HG03432 (cell line): ENCODE measurements around the gene OR51A4.
"Not testable (repeated sequence)": the region's sequence is repeated elsewhere in the genome, so short reads cannot be mapped to it uniquely, and the experiment has no call there.

ENCODE experiments used
- ATAC-seq: cut with Tn5 transposase; IDR thresholded peaks from one replicate; pipeline ENCODE4 v1.9.1; 2021; ENCODE audit warnings: mild to moderate bottlenecking, moderate library complexity; ENCODE audit not compliant: unreplicated experiment

OR51A4 gene

GRCh38 chr11:4947505-4947904 lies at the start of gene OR51A4:
TSS of gene OR51A4 (minus strand) at chr11:4947605. CDS start at chr11:4947100, 505 bp downstream.
- ATAC-seq, result no peak

GRCh38 chr11:4994551-4994950 lies 47.1 kb upstream of the OR51A4 start, which contains the start of gene OR51L1:
TSS of gene OR51L1 (plus strand) at chr11:4994851. CDS start at chr11:4998983, 4,132 bp downstream.
- no peak for ATAC-seq

GRCh38 chr11:4991060-4991459 lies 43.7 kb upstream of the OR51A4 start:
- ATAC-seq, result no peak

GRCh38 chr11:4983841-4984240 lies 36.4 kb upstream of the OR51A4 start:
- ATAC-seq, result no peak

- ATAC-seq, result no peak
Measured at GRCh38 chr11:4982678-4983077, 35.3 kb upstream of the OR51A4 start.

- no peak for ATAC-seq
Measured at GRCh38 chr11:4979036-4979435, 31.6 kb upstream of the OR51A4 start.

GRCh38 chr11:4975436-4975835 lies 28.0 kb upstream of the OR51A4 start:
- ATAC-seq, result no peak

- no peak for ATAC-seq
Measured at GRCh38 chr11:4962816-4963215, 15.4 kb upstream of the OR51A4 start.

GRCh38 chr11:4960877-4961276 lies 13.5 kb upstream of the OR51A4 start:
- no peak for ATAC-seq

GRCh38 chr11:4957396-4957795 lies 10.0 kb upstream of the OR51A4 start:
- ATAC-seq, result no peak

GRCh38 chr11:4955613-4956012 lies 8.2 kb upstream of the OR51A4 start, which contains the start of gene OR51A2:
TSS of gene OR51A2 (minus strand) at chr11:4955713. CDS start at chr11:4955713, 0 bp downstream.
- not testable (repeated sequence) for ATAC-seq

GRCh38 chr11:4936745-4937144 lies 10.7 kb downstream of the OR51A4 start:
- no peak for ATAC-seq

GRCh38 chr11:4932751-4933150 lies 14.7 kb downstream of the OR51A4 start:
- no peak for ATAC-seq

GRCh38 chr11:4926608-4927007 lies 20.8 kb downstream of the OR51A4 start:
- no peak for ATAC-seq

- ATAC-seq, result no peak
Measured at GRCh38 chr11:4924239-4924638, 23.2 kb downstream of the OR51A4 start, which contains the start of gene OR51G1. TSS of gene OR51G1 (minus strand) at chr11:4924339. CDS start at chr11:4924339, 0 bp downstream.

GRCh38 chr11:4922304-4922703 lies 25.1 kb downstream of the OR51A4 start:
- ATAC-seq, result no peak

GRCh38 chr11:4921796-4922195 lies 25.6 kb downstream of the OR51A4 start:
- no peak for ATAC-seq

GRCh38 chr11:4919250-4919649 lies 28.2 kb downstream of the OR51A4 start, which contains the start of gene OR51G2:
TSS of gene OR51G2 (minus strand) at chr11:4919350. CDS start at chr11:4915663, 3,687 bp downstream.
- no peak for ATAC-seq

GRCh38 chr11:4916581-4916980 lies 30.8 kb downstream of the OR51A4 start:
- ATAC-seq, result no peak

GRCh38 chr11:4903484-4903883 lies 43.9 kb downstream of the OR51A4 start, which contains the start of gene OR51A7:
TSS of gene OR51A7 (plus strand) at chr11:4903783. CDS start at chr11:4907370, 3,587 bp downstream.
- ATAC-seq, result no peak
